CD8-positive, alpha-beta memory T cell (primary cell): ENCODE data around the gene LMNA. TPM values are rescaled to one million over a fixed set of nuclear protein-coding genes. Genes with fewer than 3 reads are reported as not detected.

ENCODE experiments used
- CTCF ChIA-PET: fragments of 350-600 bp; sonication (Branson Sonifier 250); formaldehyde crosslinking; loops from one replicate; lab custom pipeline; 2021; ENCODE audit warnings: antibody characterized with exemption; lab: Charles Lee
- POLR2A ChIA-PET: fragments of 350-600 bp; sonication (Branson Sonifier 250); formaldehyde crosslinking; loops from one replicate; lab custom pipeline; 2021; ENCODE audit warnings: antibody characterized with exemption; lab: Charles Lee
- DNase-seq, 5 donors: peaks; one replicate each; pipeline versions ENCODE4 v3.0.0 to v3.0.0-alpha.2; 2020 to 2022; ENCODE audit warnings: mixed read lengths in 1 of 5
- H3K27ac ChIP-seq: one replicate; pipeline ENCODE4 v1.7.0; 2013; ENCODE audit warnings: low read depth, mild to moderate bottlenecking, low read length, moderate library complexity
- H3K27me3 ChIP-seq: 2 replicates; pipeline ENCODE4 v1.7.0; 2013; ENCODE audit warnings: low read length, mild to moderate bottlenecking; ENCODE audit not compliant: insufficient read depth, poor library complexity, severe bottlenecking
- H3K36me3 ChIP-seq: 2 replicates; pipeline ENCODE4 v1.7.0; 2013; ENCODE audit warnings: mild to moderate bottlenecking, low read length, moderate library complexity; ENCODE audit not compliant: insufficient read depth
- H3K4me1 ChIP-seq: 2 replicates; pipeline ENCODE4 v1.7.0; 2013; ENCODE audit warnings: mild to moderate bottlenecking, low read length, moderate library complexity; ENCODE audit not compliant: insufficient read depth
- H3K4me3 ChIP-seq: 2 replicates; pipeline ENCODE4 v1.7.0; 2013; ENCODE audit warnings: mild to moderate bottlenecking, low read length
- H3K9me3 ChIP-seq: 2 replicates; pipeline ENCODE4 v1.7.0; 2013; ENCODE audit warnings: mild to moderate bottlenecking, low read length
- H3K27ac Mint-ChIP-seq, 8 donors: one replicate each; pipeline ENCODE4 v1.8.0; 2020 to 2021; ENCODE audit warnings: mixed read lengths in 8 of 8, mild to moderate bottlenecking in 6 of 8, inconsistent platforms in 3 of 8, moderate library complexity in 3 of 8
- H3K27me3 Mint-ChIP-seq, 2 donors: one replicate each; pipeline ENCODE4 v1.8.0; 2020 to 2021; ENCODE audit warnings: mixed read lengths in 2 of 2, mild to moderate bottlenecking in 1 of 2, moderate library complexity in 1 of 2
- H3K36me3 Mint-ChIP-seq, 3 donors: one replicate each; pipeline ENCODE4 v1.8.0; 2020 to 2021; ENCODE audit warnings: mixed read lengths in 3 of 3, inconsistent platforms in 1 of 3, mild to moderate bottlenecking in 1 of 3
- H3K4me1 Mint-ChIP-seq, 3 donors: one replicate each; pipeline ENCODE4 v1.8.0; 2020 to 2021; ENCODE audit warnings: mixed read lengths in 3 of 3, inconsistent platforms in 1 of 3, mild to moderate bottlenecking in 1 of 3
- H3K4me3 Mint-ChIP-seq, 7 donors: one replicate each; pipeline ENCODE4 v1.8.0; 2020 to 2021; ENCODE audit warnings: mixed read lengths in 7 of 7, mild to moderate bottlenecking in 6 of 7, moderate library complexity in 4 of 7, inconsistent platforms in 2 of 7
- H3K9me3 Mint-ChIP-seq, 5 donors: one replicate each; pipeline ENCODE4 v1.8.0; 2020 to 2022; ENCODE audit warnings: mixed read lengths in 5 of 5, mild to moderate bottlenecking in 3 of 5, moderate library complexity in 2 of 5, inconsistent platforms in 1 of 5
- polyA plus RNA-seq: library from polyadenylated mRNA; unstranded; fragments of 300-500 nt; fragmentation: Illumina TruSeq; gene quantifications from one replicate; pipeline ENCODE4 v1.2.3, GENCODE V29; 2021
- total RNA-seq, 2 experiments: library from RNA; stranded (reverse); gene quantifications; one replicate each; pipeline ENCODE4 v1.2.3, GENCODE V29; 2021

Gene LMNA
- total and polyA plus RNA-seq, 3 experiments from 2014 or later: 13.9 to 335 (median 325) TPM

DNA sequence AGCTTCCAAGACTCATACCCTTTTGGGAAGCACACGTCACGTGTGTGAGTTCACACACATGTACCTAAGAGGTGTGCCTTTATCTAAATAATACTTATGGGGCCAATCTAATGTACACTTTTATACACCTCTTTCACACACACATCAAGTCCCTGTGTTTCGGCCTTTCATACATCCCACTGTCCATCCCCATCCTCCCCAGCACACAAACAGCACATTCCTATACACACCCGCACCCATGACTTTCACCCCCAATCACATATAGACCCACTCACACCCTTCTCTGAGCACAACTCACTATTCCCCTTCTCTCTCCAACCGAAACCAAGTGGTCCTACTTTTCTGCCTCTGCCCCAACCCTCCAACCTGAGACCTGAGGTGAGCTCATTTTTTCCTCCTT lies 35.8 kb upstream of the LMNA start:
- H3K36me3 Mint-ChIP-seq: no peaks in the 10 kb centered on the region
- peak overlapping the region in 1 of 7 donors; percentile 32 for H3K4me3 Mint-ChIP-seq
- no peak overlapping the region for H3K27ac Mint-ChIP-seq
- H3K4me1 ChIP-seq: peaks cover 6% of the 10 kb centered on the region
- peaks cover 10 to 27% of the 10 kb centered on the region in 2 donors for H3K27me3 Mint-ChIP-seq
- no peak overlapping the region for H3K4me3 ChIP-seq
- no peaks in the 10 kb centered on the region for H3K9me3 Mint-ChIP-seq
- no peaks in the 10 kb centered on the region for H3K9me3 ChIP-seq
- peaks cover 8% of the 10 kb centered on the region for H3K27me3 ChIP-seq
- peaks cover 6 to 14% (median 12%) of the 10 kb centered on the region in 3 donors for H3K4me1 Mint-ChIP-seq
- no peak for DNase-seq
- H3K36me3 ChIP-seq: no peaks in the 10 kb centered on the region
- CTCF ChIA-PET: no interaction called here
- no peak overlapping the region for H3K27ac ChIP-seq
- POLR2A ChIA-PET: no interaction called here

DNA sequence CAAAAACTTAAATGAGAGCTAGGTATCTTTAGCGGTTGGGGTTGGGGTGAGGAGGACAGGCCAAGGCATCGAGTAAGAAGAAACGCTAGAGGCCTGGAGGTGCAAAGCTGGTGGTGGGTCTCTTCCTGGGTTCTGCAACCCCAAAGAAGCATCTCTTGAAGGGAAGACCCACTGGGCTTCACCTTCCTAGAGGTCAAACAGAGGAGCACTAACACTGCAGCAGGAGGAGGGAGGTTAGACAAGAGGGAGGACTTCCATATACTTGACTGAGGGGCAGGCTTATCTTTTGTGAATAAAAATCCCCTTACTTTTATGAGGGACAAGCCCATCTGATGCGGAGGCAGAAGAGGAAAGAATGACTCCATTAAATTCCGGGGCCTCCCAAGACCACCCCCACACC lies 34.7 kb upstream of the LMNA start:
- DNase-seq: no peak
- Histone ChIP-seq H3K27ac (no peak overlapping the region), H3K9me3 (no peaks in the 10 kb centered on the region), H3K4me1 (peaks cover 6% of the 10 kb centered on the region), H3K27me3 (peaks cover 17% of the 10 kb centered on the region), H3K36me3 (no peaks in the 10 kb centered on the region), H3K4me3 (no peak overlapping the region)
- Mint-ChIP-seq H3K27me3 (peaks cover 14 to 34% of the 10 kb centered on the region in 2 donors), H3K4me3 (peak overlapping the region in 5 of 7 donors; percentile 3 to 55 (median 33)), H3K36me3 (no peaks in the 10 kb centered on the region), H3K27ac (peak overlapping the region in 1 of 8 donors; percentile 7), H3K9me3 (no peaks in the 10 kb centered on the region), H3K4me1 (peaks cover 8 to 16% (median 12%) of the 10 kb centered on the region in 3 donors)
- POLR2A ChIA-PET: no interaction called here
- CTCF ChIA-PET: no interaction called here

DNA sequence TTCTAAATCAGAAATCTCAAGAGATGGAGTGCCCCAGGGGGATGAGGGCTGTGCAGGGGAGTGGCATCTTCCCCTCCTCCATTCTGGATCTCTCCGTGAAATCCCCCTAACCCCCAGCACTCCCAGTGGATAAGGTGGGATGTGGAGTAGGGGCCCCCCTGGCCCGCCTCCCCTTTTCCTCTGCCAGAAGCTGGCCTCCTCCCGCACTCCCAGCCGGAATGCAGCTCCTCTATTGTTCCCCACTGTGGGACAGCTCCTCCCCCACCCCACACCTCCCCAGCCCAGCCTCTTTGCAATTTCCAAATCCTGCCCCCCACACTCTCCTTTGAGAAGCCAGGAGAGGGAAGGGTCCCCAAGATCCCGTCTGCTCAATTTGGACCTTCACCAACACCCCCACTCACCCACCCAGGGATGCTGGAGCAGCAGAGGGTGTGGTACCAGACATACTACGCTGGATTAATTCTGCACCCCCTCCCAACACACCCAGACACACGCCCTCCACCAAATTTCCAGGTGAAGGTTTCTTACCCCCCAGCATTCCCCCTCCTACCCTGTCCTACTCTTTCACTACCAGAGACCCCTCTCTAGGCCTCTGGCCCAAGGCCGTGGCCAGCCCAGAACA lies 34.2 kb upstream of the LMNA start:
- H3K36me3 Mint-ChIP-seq: no peaks in the 10 kb centered on the region
- no peak overlapping the region for H3K4me3 ChIP-seq
- H3K9me3 ChIP-seq: no peaks in the 10 kb centered on the region
- H3K27ac Mint-ChIP-seq: no peak overlapping the region
- H3K4me1 ChIP-seq: peaks cover 6% of the 10 kb centered on the region
- peaks cover 8 to 16% (median 10%) of the 10 kb centered on the region in 3 donors for H3K4me1 Mint-ChIP-seq
- peaks cover 19% of the 10 kb centered on the region for H3K27me3 ChIP-seq
- no peaks in the 10 kb centered on the region for H3K9me3 Mint-ChIP-seq
- no peaks in the 10 kb centered on the region for H3K36me3 ChIP-seq
- DNase-seq: no peak
- ChIA-PET CTCF (no interaction called here), POLR2A (no interaction called here)
- peak overlapping the region in 3 of 7 donors; percentile 3 to 55 (median 55) for H3K4me3 Mint-ChIP-seq
- no peak overlapping the region for H3K27ac ChIP-seq
- H3K27me3 Mint-ChIP-seq: peaks cover 12 to 36% of the 10 kb centered on the region in 2 donors

- CTCF ChIA-PET: no interaction called here
- Mint-ChIP-seq H3K9me3 (no peaks in the 10 kb centered on the region), H3K4me3 (peak overlapping the region; percentile 3 to 70 (median 54))
Observed at GRCh38 chr1:156080863-156081179, 33.7 kb upstream of the LMNA start.

DNA sequence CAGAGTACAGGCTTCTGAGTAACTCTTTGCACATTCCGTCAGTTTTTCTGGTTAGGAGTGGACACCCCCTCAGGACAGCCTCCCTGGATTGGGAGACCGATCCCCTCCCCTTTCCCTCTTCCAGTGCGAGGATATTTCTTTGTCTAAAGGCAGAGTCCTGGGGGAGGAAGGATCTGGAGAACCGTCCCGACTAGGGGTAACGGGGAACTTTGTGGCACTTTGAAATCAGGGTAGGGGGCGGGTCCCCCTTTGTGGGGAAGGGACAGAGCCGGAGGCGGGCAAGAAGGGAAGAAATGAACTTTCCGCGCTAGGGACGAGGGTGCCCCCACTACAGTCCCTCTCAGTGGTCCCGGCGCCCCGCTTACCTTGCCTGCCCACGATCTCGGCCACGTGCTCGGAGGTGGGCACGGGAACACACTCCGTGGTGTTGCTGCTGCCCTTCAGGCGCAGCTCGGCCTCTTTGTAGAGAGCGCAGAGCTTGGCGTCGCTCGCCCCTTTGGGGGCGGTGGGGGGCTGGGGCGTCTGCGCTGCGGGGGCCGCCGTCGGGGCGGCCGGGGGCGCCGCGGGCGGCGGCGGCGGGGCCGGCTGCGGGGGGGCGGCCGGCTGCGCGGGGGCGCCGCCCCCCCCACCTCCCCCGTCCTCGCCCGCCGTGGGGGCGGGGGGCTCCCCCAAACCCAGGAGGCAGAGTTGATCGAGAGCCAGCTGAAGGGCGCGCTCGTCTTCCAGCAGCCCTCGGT lies 33.2 kb upstream of the LMNA start:
- H3K36me3 Mint-ChIP-seq: no peaks in the 10 kb centered on the region
- peak overlapping the region in 2 of 8 donors; percentile 38 to 86 for H3K27ac Mint-ChIP-seq
- H3K4me3 Mint-ChIP-seq: peak overlapping the region; percentile 69 to 95 (median 80)
- CTCF ChIA-PET: no interaction called here
- POLR2A ChIA-PET: no interaction called here
- no peaks in the 10 kb centered on the region for H3K9me3 Mint-ChIP-seq
- Histone ChIP-seq H3K27me3 (peaks cover 19% of the 10 kb centered on the region), H3K4me1 (peaks cover 6% of the 10 kb centered on the region), H3K36me3 (no peaks in the 10 kb centered on the region), H3K27ac (no peak overlapping the region), H3K4me3 (peak overlapping the region; percentile 75), H3K9me3 (no peaks in the 10 kb centered on the region)
- no peak for DNase-seq
- peaks cover 6 to 16% (median 8%) of the 10 kb centered on the region in 3 donors for H3K4me1 Mint-ChIP-seq
- H3K27me3 Mint-ChIP-seq: peaks cover 12 to 39% of the 10 kb centered on the region in 2 donors

More at GRCh38 chr1:156080863-156081179, 33.7 kb upstream of the LMNA start:
- Histone ChIP-seq H3K27ac (no peak overlapping the region), H3K27me3 (peaks cover 19% of the 10 kb centered on the region), H3K36me3 (no peaks in the 10 kb centered on the region), H3K9me3 (no peaks in the 10 kb centered on the region), H3K4me3 (no peak overlapping the region), H3K4me1 (peaks cover 6% of the 10 kb centered on the region)
- Mint-ChIP-seq H3K27ac (no peak overlapping the region), H3K4me1 (peaks cover 6 to 16% (median 8%) of the 10 kb centered on the region in 3 donors), H3K36me3 (no peaks in the 10 kb centered on the region), H3K27me3 (peaks cover 12 to 34% of the 10 kb centered on the region in 2 donors)
- POLR2A ChIA-PET: no interaction called here
- DNase-seq: no peak

GRCh38 chr1:156081917-156082308 lies 32.6 kb upstream of the LMNA start:
- no peak overlapping the region for H3K27ac ChIP-seq
- peak overlapping the region; percentile 69 to 95 (median 84) for H3K4me3 Mint-ChIP-seq
- CTCF ChIA-PET: interaction anchor here (2.0 to 2.1 kb wide), 2 partner anchors 10 to 15 kb away, joined by 5 to 10 read pairs; no protein-coding TSS in a partner anchor
- H3K27me3 Mint-ChIP-seq: peaks cover 13 to 40% of the 10 kb centered on the region in 2 donors
- H3K4me1 ChIP-seq: peaks cover 6% of the 10 kb centered on the region
- H3K4me1 Mint-ChIP-seq: peaks cover 6 to 16% (median 8%) of the 10 kb centered on the region in 3 donors
- peak overlapping the region in 2 of 8 donors; percentile 38 to 86 for H3K27ac Mint-ChIP-seq
- H3K9me3 ChIP-seq: no peaks in the 10 kb centered on the region
- H3K36me3 Mint-ChIP-seq: no peaks in the 10 kb centered on the region
- no peaks in the 10 kb centered on the region for H3K9me3 Mint-ChIP-seq
- POLR2A ChIA-PET: no interaction called here
- H3K27me3 ChIP-seq: peaks cover 19% of the 10 kb centered on the region
- DNase-seq: no peak
- no peaks in the 10 kb centered on the region for H3K36me3 ChIP-seq
- H3K4me3 ChIP-seq: peak overlapping the region; percentile 75

GRCh38 chr1:156082309-156083091 lies 32.0 kb upstream of the LMNA start, which contains the start of gene MEX3A:
Gene MEX3A (minus strand): TSS chr1:156082465. CDS start chr1:156081998, 467 bp downstream.
- DNase-seq: peak; percentile 46 to 73 (median 56)
- ChIA-PET CTCF (interaction anchor here (0.6 to 2.1 kb wide), 6 partner anchors 9 to 143 kb away, joined by 3 to 10 read pairs (median 5); no protein-coding TSS in a partner anchor), POLR2A (interaction anchor here (0.8 kb wide), 1 partner anchor 131 kb away, joined by 3 read pairs; the partner anchor contains the start of gene PMF1)
- H3K27me3 Mint-ChIP-seq: peaks cover 19 to 40% of the 10 kb centered on the region in 2 donors
- peak within 1 kb of the TSS; percentile 75 for H3K4me3 ChIP-seq
- peak within 1 kb of the TSS in 5 of 8 donors; percentile 29 to 86 (median 82) for H3K27ac Mint-ChIP-seq
- H3K36me3 ChIP-seq: no peaks in the 10 kb centered on the region
- no peaks in the 10 kb centered on the region for H3K9me3 Mint-ChIP-seq
- peaks cover 6 to 16% (median 8%) of the 10 kb centered on the region in 3 donors for H3K4me1 Mint-ChIP-seq
- peaks cover 6% of the 10 kb centered on the region for H3K4me1 ChIP-seq
- H3K27me3 ChIP-seq: peaks cover 19% of the 10 kb centered on the region
- no peaks in the 10 kb centered on the region for H3K36me3 Mint-ChIP-seq
- H3K27ac ChIP-seq: peak within 1 kb of the TSS; percentile 24
- H3K9me3 ChIP-seq: no peaks in the 10 kb centered on the region
- H3K4me3 Mint-ChIP-seq: peak within 1 kb of the TSS; percentile 78 to 95 (median 85)
